Adrenal gland (tissue), 12 donors: Measurements from ENCODE around the gene TMEM151A. TPM values are rescaled to one million over a fixed set of nuclear protein-coding genes. Genes with fewer than 3 reads are reported as not detected.
A peak's percentile ranks its signal among the peaks of the same experiment; 100 is the strongest.
"Not testable (repeated sequence)": the region's sequence is repeated elsewhere in the genome, so short reads cannot be mapped to it uniquely, and the experiment has no call there.

Source experiments
- DNase-seq, 7 donors: peaks; one replicate each; pipeline ENCODE4 v3.0.0-alpha.2; 2019 to 2020
- H3K27ac ChIP-seq, 5 donors: fragments of 200-600 bp; sonication (generic) in 4 of 5; 1 replicate in 3 of 5; 2 replicates in 2 of 5; pipeline versions ENCODE4 v1.5.1 to v1.8.0; 2016 to 2020; ENCODE audit warnings: mild to moderate bottlenecking in 1 of 5
- H3K27me3 ChIP-seq: fragments of 200-600 bp; 2 replicates; pipeline ENCODE4 v1.8.0; 2021
- H3K36me3 ChIP-seq, 2 donors: fragments of 200-600 bp; replicated peaks in 1 of 2; 1 replicate in 1 of 2; 2 replicates in 1 of 2; pipeline versions ENCODE4 v1.5.1 to v1.8.0; 2018 to 2022
- H3K4me1 ChIP-seq, 2 donors: fragments of 200-600 bp; replicated peaks in 1 of 2; 1 replicate in 1 of 2; 2 replicates in 1 of 2; pipeline versions ENCODE4 v1.5.1 to v1.8.0; 2018 to 2021
- H3K4me3 ChIP-seq, 4 donors: fragments of 200-600 bp; sonication (generic) in 3 of 4; one replicate each; pipeline ENCODE4 v1.5.1; 2016 to 2018
- H3K9me3 ChIP-seq, 3 donors: fragments of 200-600 bp; sonication (generic) in 1 of 3; replicated peaks in 1 of 3; 1 replicate in 2 of 3; 2 replicates in 1 of 3; pipeline versions ENCODE4 v1.5.1 to v1.8.0; 2016 to 2021
- CTCF ChIP-seq, 6 experiments: fragments of 450-650 bp in 4 of 6; fragments of 200-600 bp in 2 of 6; sonication (generic) in 1 of 6; IDR thresholded peaks; 1 replicate in 5 of 6; 2 replicates in 1 of 6; pipeline versions ENCODE4 v1.5.1 to v1.8.0; 2016 to 2021; ENCODE audit warnings: antibody characterized with exemption in 6 of 6, mild to moderate bottlenecking in 2 of 6, moderate library complexity in 1 of 6
- POLR2A ChIP-seq, 2 donors: fragments of 450-650 bp; IDR thresholded peaks; one replicate each; pipeline ENCODE4 v1.6.1; 2017; ENCODE audit warnings: antibody characterized with exemption in 2 of 2, mild to moderate bottlenecking in 2 of 2, moderate library complexity in 1 of 2
- WGBS, 4 donors: extraction: QIAGEN DNeasy Blood & Tissue Kit in 2 of 4; methylation state at CpG; one replicate each; pipeline versions ENCODE4 v1.1.5 to v1.1.7; 2013 to 2017; 5-methylcytosine and 5-hydroxymethylcytosine counted together
- intact Hi-C, 2 donors: fragments of 100-400 bp; cut with DNase I; formaldehyde crosslinking; loops; one replicate each; pipeline versions ENCODE4 v1.14.1 to v1.15.0; 2022 to 2023
- polyA plus RNA-seq, 3 donors: library from polyadenylated mRNA; stranded (reverse); fragments of 200-250 nt in 2 of 3; fragments of 350-450 nt in 1 of 3; fragmentation: Illumina TruSeq in 1 of 3; extraction: RNeasy Lipid Tissue Mini Kit (QIAGEN cat#74804) in 1 of 3; gene quantifications; one replicate each; pipeline ENCODE4 v1.2.3, GENCODE V29; 2013 to 2014
- total RNA-seq, 9 donors: library from RNA; depleted of rRNA in 4 of 9; stranded (reverse); fragments of >200 nt in 4 of 9; fragments of 120-200 nt in 1 of 9; fragmentation: NEBNext Ultra II Directional in 1 of 9; extraction: Animal tissue kit (Norgen Biotek cat#: 25700) in 1 of 9; gene quantifications; one replicate each; pipeline versions ENCODE4 v1.1.0 to v1.2.4, GENCODE V29; 2013 to 2023
- donor health status: healthy with polysubstance abuse.
- donor health status: Bipolar disorder and iron deficiency.
- donor health status: DM: yes; HTN: yes; CAD: no.
- donor health status: DM: no; HTN: no; CAD: no.
- donor health status: DM: no; HTN: no; CAD: no.
- donor health status: DM: yes; HTN: yes; CAD: no.

The TMEM151A gene
- total and polyA plus RNA-seq, 12 donors, result 0.07 to 6.8 (median 1.3) TPM; not detected in 3

GRCh38 chr11:66275396-66275795 is 16.3 kb upstream of the TMEM151A start:
- TF ChIP-seq CTCF (IDR thresholded peaks at IDR 0.05) (no peak), POLR2A (IDR thresholded peaks at IDR 0.05) (no peak)
- H3K9me3 ChIP-seq, result no peaks in the 10 kb centered on the region
- H3K4me3 ChIP-seq, result no peak overlapping the region
- DNase-seq, result no peak
- no peaks in the 10 kb centered on the region for H3K27me3 ChIP-seq
- 90 to 97% (median 93%) methylated on average over 5 to 8 of the region's 8 CpGs for WGBS, 4 donors
- no peak overlapping the region for H3K27ac ChIP-seq
- peaks cover 0 to 55% of the 10 kb centered on the region in 2 donors for H3K36me3 ChIP-seq
- H3K4me1 ChIP-seq, result peaks cover 6 to 7% of the 10 kb centered on the region in 2 donors
- intact Hi-C loops, result no loop called here

- H3K9me3 ChIP-seq, result no peaks in the 10 kb centered on the region
- no peaks in the 10 kb centered on the region for H3K27me3 ChIP-seq
- no peak overlapping the region for H3K4me3 ChIP-seq
- no peak for DNase-seq
- TF ChIP-seq CTCF (IDR thresholded peaks at IDR 0.05), result no peak
- no peak for TF ChIP-seq POLR2A (IDR thresholded peaks at IDR 0.05)
- peaks cover 0 to 49% of the 10 kb centered on the region in 2 donors for H3K36me3 ChIP-seq
- H3K4me1 ChIP-seq, result peaks cover 6% of the 10 kb centered on the region in 2 donors
- 86 to 96% (median 89%) methylated on average over 5 to 14 of the region's 14 CpGs for WGBS, 4 donors
- no peak overlapping the region for H3K27ac ChIP-seq
- intact Hi-C loops, result no loop called here
Measured at GRCh38 chr11:66275984-66276612, 15.6 kb upstream of the TMEM151A start.

- peaks cover 0 to 48% of the 10 kb centered on the region in 2 donors for H3K36me3 ChIP-seq
- intact Hi-C loops, H3K27ac ChIP-seq, H3K4me1 ChIP-seq, H3K9me3 ChIP-seq, H3K4me3 ChIP-seq, H3K27me3 ChIP-seq, DNase-seq: not testable (repeated sequence)
- 83 to 88% (median 86%) methylated on average over 4 to 13 of the region's 13 CpGs for WGBS, 4 donors
Measured at GRCh38 chr11:66276619-66277018, 15.1 kb upstream of the TMEM151A start.

- WGBS, 4 donors, result 57 to 77% (median 69%) methylated on average over 4 of the region's 4 CpGs
- Histone ChIP-seq H3K36me3 (peaks cover 0 to 43% of the 10 kb centered on the region in 2 donors), H3K27ac (peak overlapping the region in 1 of 5 donors; percentile 30)
- H3K4me1 ChIP-seq, H3K9me3 ChIP-seq, H3K27me3 ChIP-seq, DNase-seq, intact Hi-C loops, H3K4me3 ChIP-seq: not testable (repeated sequence)
Measured at GRCh38 chr11:66277064-66277463, 14.6 kb upstream of the TMEM151A start.

- intact Hi-C loops, result no loop called here
- peak within 1 kb of the TSS in 2 of 5 donors; percentile 30 to 74 for H3K27ac ChIP-seq
- no peaks in the 10 kb centered on the region for H3K27me3 ChIP-seq
- WGBS, 4 donors, result 3 to 21% (median 10%) methylated on average over 9 to 80 of the region's 84 CpGs
- no peak for TF ChIP-seq CTCF (IDR thresholded peaks at IDR 0.05)
- no peak for TF ChIP-seq POLR2A (IDR thresholded peaks at IDR 0.05)
- DNase-seq, result peak in 1 of 7 donors; percentile 31
- H3K9me3 ChIP-seq, result no peaks in the 10 kb centered on the region
- H3K4me3 ChIP-seq, result peak within 1 kb of the TSS in 1 of 4 donors; percentile 55
- peaks cover 0 to 37% of the 10 kb centered on the region in 2 donors for H3K36me3 ChIP-seq
- H3K4me1 ChIP-seq, result peaks cover 6% of the 10 kb centered on the region in 2 donors
Measured at GRCh38 chr11:66277471-66278362, 14.0 kb upstream of the TMEM151A start, which contains the start of gene CNIH2. Gene CNIH2 (plus strand): TSS chr11:66278175. CDS start chr11:66278457, 282 bp downstream.
